ENCODE results near the gene ZNF385C. TPM values are rescaled to one million over a fixed set of nuclear protein-coding genes. Genes with fewer than 3 reads are reported as not detected.

Gene ZNF385C
- polyA plus RNA-seq, 2 of the 4 experiments (the other 2 are of a cell fraction) = 0.13 to 0.61 TPM

GRCh38 chr17:42002175-42002791 is 96.0 kb downstream of the ZNF385C start (continued):
- no peak for TF ChIP-seq HOXB5 (CRISPR knock-in tag; IDR thresholded peaks at IDR 0.05)
- no peak for TF ChIP-seq ATOH8 (CRISPR knock-in tag; IDR thresholded peaks at IDR 0.05; ENCODE audit: low read depth)

- Histone ChIP-seq H3K4me2 (no peak overlapping the region; the same call in 2 of the 3 replicates), H3K4me3 (no peak overlapping the region), H3K9me3 (no peaks in the 10 kb centered on the region), H3K4me1 (peaks cover 46% of the 10 kb centered on the region), H3K27ac (peak overlapping the region; percentile 61 to 84; a peak in 3 of 6 replicates)
- no peak for ATAC-seq
- DNase-seq (ENCODE audit: low read depth in 1 of 2, low spot score in 1 of 2) = no peak
- no peak for TF ChIP-seq CHD2 (IDR thresholded peaks at IDR 0.05; ENCODE audit: low read length, partially characterized antibody)
- TF ChIP-seq MAFK (IDR thresholded peaks at IDR 0.05; ENCODE audit: partially characterized antibody) = peak; percentile 85
- FAIRE-seq = no peak
- WGBS (ENCODE audit: missing lambda C conversion rate) = 100% methylated on average over 2 of the region's 2 CpGs
- POLR2A ChIA-PET = interaction anchor here (1.9 kb wide), 1 partner anchor 16 kb away, joined by 10 read pairs; the partner anchor contains the start of gene DNAJC7
- CTCF ChIA-PET = interaction anchor here (1.1 to 6.5 kb wide), 3 partner anchors 17 to 38 kb away, joined by 3 to 70 read pairs (median 4); partner anchors contain the start of genes DNAJC7 and NKIRAS2
Measured at GRCh38 chr17:42001729-42002128, 96.5 kb downstream of the ZNF385C start.

- ChIA-PET POLR2A (no interaction called here), CTCF (interaction anchor here (0.7 to 1.8 kb wide), 7 partner anchors 11 to 38 kb away, joined by 3 to 7 read pairs (median 3); partner anchors contain the start of genes DNAJC7 and NKIRAS2)
- Histone ChIP-seq H3K4me1 (peaks cover 42% of the 10 kb centered on the region), H3K4me2 (no peak overlapping the region), H3K4me3 (no peak overlapping the region), H3K9me3 (no peaks in the 10 kb centered on the region), H3K27ac (no peak overlapping the region)
- ATAC-seq (no peak), DNase-seq (ENCODE audit: low read depth in 1 of 2, low spot score in 1 of 2) (no peak), FAIRE-seq (no peak)
- 91% methylated on average over 3 of the region's 3 CpGs for WGBS (ENCODE audit: missing lambda C conversion rate)
- TF ChIP-seq KDM5A (IDR thresholded peaks at IDR 0.05) = no peak
- no peak for TF ChIP-seq MAX (IDR thresholded peaks at IDR 0.05)
- no peak for TF ChIP-seq HEYL (CRISPR knock-in tag; IDR thresholded peaks at IDR 0.05)
- TF ChIP-seq HOXA7 (CRISPR knock-in tag; IDR thresholded peaks at IDR 0.05) = no peak
- TF ChIP-seq MYC (IDR thresholded peaks at IDR 0.05; ENCODE audit: borderline replicate concordance, low read length) = no peak
- no peak for TF ChIP-seq PHF8 (IDR thresholded peaks at IDR 0.05; ENCODE audit: borderline replicate concordance, low read depth)
- no peak for TF ChIP-seq POLR2A (IDR thresholded peaks at IDR 0.05; ENCODE audit: low read length)
- TF ChIP-seq E2F6 (IDR thresholded peaks at IDR 0.05; ENCODE audit: borderline replicate concordance, low read depth) = no peak
- no peak for TF ChIP-seq FOSL2 (IDR thresholded peaks at IDR 0.05)
- no peak for TF ChIP-seq FOSL2 (CRISPR knock-in tag; IDR thresholded peaks at IDR 0.05)
Measured at GRCh38 chr17:42000413-42001133, 97.7 kb downstream of the ZNF385C start.

GRCh38 chr17:41998497-41998896 is 99.8 kb downstream of the ZNF385C start:
- FAIRE-seq (no peak), ATAC-seq (no peak), DNase-seq (ENCODE audit: low read depth in 1 of 2, low spot score in 1 of 2) (no peak)
- 59% methylated on average over 2 of the region's 2 CpGs for WGBS (ENCODE audit: missing lambda C conversion rate)
- TF ChIP-seq CEBPB (IDR thresholded peaks at IDR 0.05) (no peak), HOXB13 (CRISPR knock-in tag; IDR thresholded peaks at IDR 0.05; ENCODE audit: low read depth) (no peak), EHF (CRISPR knock-in tag; IDR thresholded peaks at IDR 0.05) (no peak), ATOH8 (CRISPR knock-in tag; IDR thresholded peaks at IDR 0.05; ENCODE audit: low read depth) (no peak), MAFK (IDR thresholded peaks at IDR 0.05; ENCODE audit: partially characterized antibody) (peak; percentile 92), ZC3H11A (IDR thresholded peaks at IDR 0.05) (no peak), NFE2L2 (conservative IDR thresholded peaks at IDR 0.05; ENCODE audit: low read length) (no peak), TFCP2L1 (CRISPR knock-in tag; IDR thresholded peaks at IDR 0.05) (no peak)
- no peaks in the 10 kb centered on the region for H3K9me3 ChIP-seq
- peaks cover 21% of the 10 kb centered on the region for H3K4me1 ChIP-seq
- no peak overlapping the region for H3K4me2 ChIP-seq
- no peak overlapping the region for H3K4me3 ChIP-seq
- CTCF ChIA-PET = interaction anchor here (0.8 to 2.2 kb wide), 6 partner anchors 10 to 68 kb away, joined by 3 to 8 read pairs (median 3); partner anchors contain the start of genes CNP, DNAJC7 and ODAD4
- no peak overlapping the region for H3K27ac ChIP-seq
- POLR2A ChIA-PET = interaction anchor here (1.4 kb wide), 1 partner anchor 19 kb away, joined by 5 read pairs; the partner anchor contains the start of gene DNAJC7
